Activated naive CD4-positive, alpha-beta T cell treated with anti-CD3 and anti-CD28 coated beads for 36 hours (primary cell): ENCODE results near the gene AGPAT3. TPM values are rescaled to one million over a fixed set of nuclear protein-coding genes. Genes with fewer than 3 reads are reported as not detected.
"Not testable (repeated sequence)": the region's sequence is repeated elsewhere in the genome, so short reads cannot be mapped to it uniquely, and the experiment has no call there.

Experiments used
- CTCF ChIA-PET: fragments of 350-600 bp; sonication (Branson Sonifier 250); formaldehyde crosslinking; loops from one replicate; lab custom pipeline; 2021; ENCODE audit warnings: antibody characterized with exemption; lab: Charles Lee
- DNase-seq: peaks from one replicate; pipeline ENCODE4 v3.0.0-alpha.2; 2020
- H3K27ac Mint-ChIP-seq: one replicate; pipeline ENCODE4 v1.8.0; 2021; ENCODE audit warnings: mild to moderate bottlenecking, mixed read lengths
- H3K27me3 Mint-ChIP-seq: one replicate; pipeline ENCODE4 v1.8.0; 2021; ENCODE audit warnings: low read depth, mixed read lengths
- H3K36me3 Mint-ChIP-seq: one replicate; pipeline ENCODE4 v1.8.0; 2021; ENCODE audit warnings: low read depth, mixed read lengths
- H3K4me1 Mint-ChIP-seq: one replicate; pipeline ENCODE4 v1.8.0; 2021; ENCODE audit warnings: low read depth, mixed read lengths
- H3K4me3 Mint-ChIP-seq: one replicate; pipeline ENCODE4 v1.8.0; 2021; ENCODE audit warnings: mild to moderate bottlenecking, moderate library complexity, mixed read lengths
- H3K9me3 Mint-ChIP-seq: one replicate; pipeline ENCODE4 v1.8.0; 2021; ENCODE audit warnings: mixed read lengths
- intact Hi-C: fragments of 100-400 bp; cut with micrococcal nuclease; formaldehyde crosslinking; loops from one replicate; pipeline ENCODE4 v1.15.1; 2023
- total RNA-seq, 2 experiments: library from RNA; stranded (reverse); gene quantifications; one replicate each; pipeline ENCODE4 v1.2.3, GENCODE V29; 2021

Gene AGPAT3
- total RNA-seq, 2 experiments from 2014 or later: 57.9 to 64.1 TPM

DNA sequence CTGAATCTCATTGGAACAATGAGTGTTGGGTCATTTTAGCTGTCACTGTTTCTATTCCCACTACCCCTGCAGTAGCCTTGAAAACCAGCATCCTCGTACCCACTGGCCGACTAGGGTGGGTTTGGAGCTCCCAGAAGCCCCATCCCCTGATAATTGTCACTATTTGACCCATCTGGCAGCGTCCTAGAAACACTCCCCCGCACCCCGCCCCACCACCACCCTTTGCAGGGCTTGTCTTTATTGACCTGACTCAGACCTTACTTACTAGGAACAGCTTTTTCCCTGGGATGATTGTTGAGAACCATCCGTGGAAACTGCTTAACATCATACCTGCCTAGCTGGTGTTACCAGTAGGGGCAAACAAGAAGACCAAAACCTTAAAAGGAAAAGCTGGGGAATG, 28.4 kb upstream of the AGPAT3 start:
- Mint-ChIP-seq H3K4me1 (no peaks in the 10 kb centered on the region), H3K27me3 (peaks cover 34% of the 10 kb centered on the region), H3K9me3 (no peaks in the 10 kb centered on the region), H3K4me3 (no peak overlapping the region), H3K36me3 (no peaks in the 10 kb centered on the region), H3K27ac (no peak overlapping the region)
- DNase-seq: no peak
- intact Hi-C loops: no loop called here
- CTCF ChIA-PET: interaction anchor here (1.0 kb wide), 1 partner anchor 10 kb away, joined by 3 read pairs; no protein-coding TSS in a partner anchor

DNA sequence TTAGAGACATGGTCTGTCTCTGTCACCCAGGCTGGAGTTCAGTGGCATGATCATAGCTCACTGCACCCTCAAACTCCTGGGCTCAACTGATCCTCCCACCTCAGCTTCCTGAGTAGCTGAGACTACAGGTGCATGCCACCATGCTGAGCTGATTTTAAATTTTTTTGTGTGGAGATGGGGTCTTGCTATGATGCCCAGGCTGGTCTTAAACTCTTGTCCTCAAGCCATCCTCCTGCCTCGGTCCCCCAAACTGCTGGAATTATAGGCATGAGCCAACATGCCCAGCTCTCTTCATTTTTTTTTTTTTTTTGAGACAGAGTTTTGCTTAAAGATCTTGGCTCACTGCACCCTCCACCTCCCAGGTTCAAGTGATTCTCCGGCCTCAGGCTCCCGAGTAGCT, 24.8 kb upstream of the AGPAT3 start:
- Mint-ChIP-seq H3K4me3 (no peak overlapping the region), H3K36me3 (no peaks in the 10 kb centered on the region), H3K27ac (no peak overlapping the region), H3K27me3 (peaks cover 19% of the 10 kb centered on the region), H3K4me1 (peaks cover 11% of the 10 kb centered on the region), H3K9me3 (no peaks in the 10 kb centered on the region)
- CTCF ChIA-PET: no interaction called here
- DNase-seq: no peak
- intact Hi-C loops: no loop called here

DNA sequence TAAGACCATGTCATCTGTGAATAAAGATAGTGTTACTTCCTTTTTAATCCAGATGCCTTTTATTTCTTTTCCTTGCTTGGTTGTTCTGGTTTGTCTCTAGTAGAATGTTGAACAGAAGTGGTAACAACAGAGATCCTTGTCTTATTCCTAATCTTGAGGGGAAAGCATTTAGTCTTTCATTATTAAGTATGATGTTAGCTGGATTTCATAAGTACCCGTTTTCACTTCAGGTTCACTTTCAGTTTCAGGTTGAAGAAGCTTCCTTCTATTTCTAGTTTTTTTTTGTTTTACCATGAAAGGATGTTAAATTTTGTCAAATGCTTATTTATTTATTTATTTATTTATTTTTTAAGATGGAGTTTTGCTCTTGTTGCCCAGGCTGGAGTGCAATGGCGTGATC, 22.3 kb upstream of the AGPAT3 start:
- Mint-ChIP-seq H3K4me3 (peak overlapping the region; percentile 23), H3K9me3 (no peaks in the 10 kb centered on the region), H3K27ac (peak overlapping the region; percentile 68), H3K27me3 (no peaks in the 10 kb centered on the region), H3K4me1 (peaks cover 11% of the 10 kb centered on the region), H3K36me3 (no peaks in the 10 kb centered on the region)
- CTCF ChIA-PET: interaction anchor here (0.6 to 1.8 kb wide), 4 partner anchors 34 to 136 kb away, joined by 3 to 8 read pairs (median 4); no protein-coding TSS in a partner anchor
- DNase-seq: no peak
- intact Hi-C loops: no loop called here

DNA sequence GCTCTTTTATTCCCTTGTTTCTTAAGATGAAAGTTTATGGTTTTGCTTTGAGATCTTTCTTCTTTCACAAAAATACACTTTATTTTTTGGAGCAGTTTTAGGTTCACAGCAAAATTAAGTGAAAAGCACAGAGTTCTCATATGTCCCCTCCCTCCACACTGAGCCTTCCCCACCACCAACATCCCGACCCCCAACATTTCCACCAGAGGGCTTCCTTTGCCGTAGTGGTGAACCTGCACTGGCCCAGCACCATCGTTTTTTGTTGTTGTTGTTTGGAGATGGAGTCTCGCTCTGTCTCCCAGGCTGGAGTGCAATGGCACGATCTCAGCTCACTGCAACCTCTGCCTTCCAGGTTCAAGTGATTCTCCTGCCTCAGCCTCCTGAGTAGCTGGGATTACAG, 20.1 kb upstream of the AGPAT3 start:
- DNase-seq, intact Hi-C loops, H3K4me3 Mint-ChIP-seq, H3K36me3 Mint-ChIP-seq, CTCF ChIA-PET, H3K27me3 Mint-ChIP-seq, H3K9me3 Mint-ChIP-seq, H3K27ac Mint-ChIP-seq: not testable (repeated sequence)
- H3K4me1 Mint-ChIP-seq: peaks cover 11% of the 10 kb centered on the region

DNA sequence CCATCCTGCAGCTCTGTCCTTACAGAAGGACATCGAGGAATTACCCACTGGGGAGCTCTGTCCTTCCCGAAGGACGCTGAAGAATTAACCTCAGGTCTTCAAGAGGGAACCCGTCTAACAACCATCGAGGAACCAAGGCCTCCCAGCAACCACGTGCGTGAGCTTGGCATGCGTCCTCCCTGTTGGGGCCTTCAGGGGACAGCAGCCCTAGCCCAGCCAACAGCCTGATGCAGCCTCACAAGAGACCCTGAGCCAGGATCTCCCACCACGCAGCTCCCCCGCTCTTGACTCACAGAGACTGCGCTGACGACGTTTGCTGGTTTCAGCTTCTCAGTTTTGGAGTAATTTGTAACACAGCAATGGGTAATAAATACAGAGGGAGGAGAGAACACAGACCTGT, 19.6 kb upstream of the AGPAT3 start:
- H3K9me3 Mint-ChIP-seq: no peaks in the 10 kb centered on the region
- H3K36me3 Mint-ChIP-seq: no peaks in the 10 kb centered on the region
- H3K27ac Mint-ChIP-seq: no peak overlapping the region

DNA sequence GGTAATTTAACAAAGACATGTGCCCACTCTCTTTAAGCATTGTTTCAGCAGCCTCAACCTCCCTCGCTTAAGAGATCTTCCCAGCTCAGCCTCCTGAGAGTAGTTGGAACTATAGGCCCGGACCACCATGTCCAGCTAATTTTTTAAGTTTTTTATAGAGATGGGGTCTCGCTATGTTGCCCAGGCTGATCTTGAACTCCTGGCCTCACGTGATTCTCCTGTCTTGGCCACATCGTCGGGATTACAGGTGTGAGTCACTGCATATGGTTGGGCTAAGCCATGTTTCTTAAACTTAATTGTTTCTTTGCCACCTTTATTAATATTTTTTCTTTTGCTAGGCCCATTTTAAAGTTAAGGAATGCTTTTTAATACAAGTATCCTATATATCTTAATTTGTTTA, 18.6 kb upstream of the AGPAT3 start:
- no peak for DNase-seq
- peaks cover 11% of the 10 kb centered on the region for H3K4me1 Mint-ChIP-seq
- no peaks in the 10 kb centered on the region for H3K9me3 Mint-ChIP-seq
- no peak overlapping the region for H3K27ac Mint-ChIP-seq
- H3K27me3 Mint-ChIP-seq: no peaks in the 10 kb centered on the region
- no peaks in the 10 kb centered on the region for H3K36me3 Mint-ChIP-seq
- CTCF ChIA-PET: interaction anchor here (1.0 kb wide), 1 partner anchor 10 kb away, joined by 3 read pairs; no protein-coding TSS in a partner anchor
- intact Hi-C loops: no loop called here
- H3K4me3 Mint-ChIP-seq: no peak overlapping the region

More for the DNA sequence above, 19.6 kb upstream of the AGPAT3 start:
- H3K4me3 Mint-ChIP-seq: no peak overlapping the region
- H3K27me3 Mint-ChIP-seq: no peaks in the 10 kb centered on the region
- no peak for DNase-seq
- CTCF ChIA-PET: no interaction called here
- peaks cover 11% of the 10 kb centered on the region for H3K4me1 Mint-ChIP-seq
- intact Hi-C loops: no loop called here

DNA sequence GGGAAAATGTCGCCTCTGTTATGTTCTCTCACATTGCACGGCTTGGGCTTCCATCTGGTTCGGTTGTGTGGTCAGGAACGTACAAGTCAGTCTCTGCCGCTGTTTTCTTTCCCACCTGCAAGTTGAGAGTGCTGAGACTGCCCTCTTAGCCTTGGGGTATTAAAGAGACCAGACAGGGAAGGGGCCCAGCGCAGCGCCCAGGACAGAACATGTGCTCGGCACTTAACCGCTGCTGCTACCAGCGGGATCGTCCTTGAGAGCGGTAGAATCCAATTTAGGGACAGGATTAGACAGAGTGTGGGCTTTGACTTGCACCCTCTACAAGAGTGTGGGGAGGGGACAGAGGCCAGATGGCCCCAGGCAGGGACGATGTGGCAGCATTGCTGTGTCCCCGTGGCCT, 17.7 kb upstream of the AGPAT3 start:
- Mint-ChIP-seq H3K36me3 (no peaks in the 10 kb centered on the region), H3K27ac (no peak overlapping the region), H3K27me3 (no peaks in the 10 kb centered on the region), H3K4me1 (peaks cover 11% of the 10 kb centered on the region), H3K9me3 (no peaks in the 10 kb centered on the region), H3K4me3 (no peak overlapping the region)
- CTCF ChIA-PET: interaction anchor here (1.0 kb wide), 1 partner anchor 10 kb away, joined by 3 read pairs; no protein-coding TSS in a partner anchor
- intact Hi-C loops: no loop called here
- DNase-seq: no peak

DNA sequence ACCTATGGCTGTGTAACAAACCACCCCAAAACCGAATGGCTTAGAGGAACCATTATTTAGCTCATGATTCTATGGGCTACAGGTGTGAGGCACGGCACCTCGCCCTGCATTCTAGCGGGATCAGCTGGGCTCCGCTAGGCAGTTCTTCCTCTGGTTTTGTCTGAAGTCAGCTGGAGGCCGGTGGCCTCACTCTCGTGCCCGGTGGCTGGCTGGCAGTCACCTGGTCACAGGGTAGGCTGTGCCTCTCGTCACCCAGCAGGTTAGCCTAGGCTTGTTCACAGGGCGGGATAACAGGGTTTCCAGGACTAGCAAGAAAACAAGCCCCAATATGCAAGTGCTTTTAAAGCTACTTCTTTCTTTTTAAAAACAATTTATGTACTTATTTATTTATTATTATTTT, 16.3 kb upstream of the AGPAT3 start:
- no peak for DNase-seq
- intact Hi-C loops: no loop called here
- CTCF ChIA-PET: interaction anchor here (0.6 to 0.7 kb wide), 2 partner anchors 39 to 126 kb away, joined by 3 read pairs; no protein-coding TSS in a partner anchor
- Mint-ChIP-seq H3K4me3 (no peak overlapping the region), H3K9me3 (no peaks in the 10 kb centered on the region), H3K36me3 (no peaks in the 10 kb centered on the region), H3K27me3 (peaks cover 5% of the 10 kb centered on the region), H3K4me1 (peaks cover 2% of the 10 kb centered on the region), H3K27ac (no peak overlapping the region)

DNA sequence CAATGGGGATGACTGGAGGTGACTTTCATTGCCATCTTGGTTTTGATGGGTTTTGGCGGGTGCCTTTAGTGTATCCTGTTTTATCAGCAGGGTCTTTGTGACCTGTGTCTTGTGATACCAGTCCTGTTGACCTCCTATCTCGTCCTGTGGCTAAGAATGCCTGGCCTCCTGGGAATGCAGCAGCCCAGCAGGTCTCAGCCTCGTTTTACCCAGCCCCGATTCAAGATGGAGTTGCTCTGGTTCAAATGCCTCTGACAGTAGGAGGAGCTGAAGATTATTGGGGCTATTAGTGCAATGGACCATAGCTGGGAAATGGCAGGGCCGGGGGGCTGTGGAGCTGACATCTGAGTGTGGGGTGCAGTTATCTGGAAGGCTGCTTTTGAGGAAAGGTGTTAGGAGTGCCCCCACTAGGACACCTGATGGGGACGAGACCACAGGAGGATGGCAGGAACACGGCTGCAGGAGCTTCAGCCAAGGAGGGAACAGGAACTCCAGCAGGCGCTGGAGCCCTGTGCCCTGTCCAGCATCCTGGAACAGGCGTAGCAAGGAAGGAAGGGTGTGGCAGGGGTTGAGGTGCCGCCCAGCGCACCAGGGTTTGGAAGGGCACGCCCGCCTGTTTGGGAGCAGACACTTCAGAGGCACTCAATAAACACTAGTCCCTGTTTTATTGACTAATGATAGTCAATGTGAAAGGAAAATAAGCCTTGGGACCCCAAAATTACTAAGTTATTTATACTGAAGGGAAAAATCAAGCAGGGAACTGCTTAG, 15.3 kb upstream of the AGPAT3 start:
- CTCF ChIA-PET: interaction anchor here (0.8 kb wide), 1 partner anchor 24 kb away, joined by 3 read pairs; no protein-coding TSS in a partner anchor
- no peaks in the 10 kb centered on the region for H3K36me3 Mint-ChIP-seq

DNA sequence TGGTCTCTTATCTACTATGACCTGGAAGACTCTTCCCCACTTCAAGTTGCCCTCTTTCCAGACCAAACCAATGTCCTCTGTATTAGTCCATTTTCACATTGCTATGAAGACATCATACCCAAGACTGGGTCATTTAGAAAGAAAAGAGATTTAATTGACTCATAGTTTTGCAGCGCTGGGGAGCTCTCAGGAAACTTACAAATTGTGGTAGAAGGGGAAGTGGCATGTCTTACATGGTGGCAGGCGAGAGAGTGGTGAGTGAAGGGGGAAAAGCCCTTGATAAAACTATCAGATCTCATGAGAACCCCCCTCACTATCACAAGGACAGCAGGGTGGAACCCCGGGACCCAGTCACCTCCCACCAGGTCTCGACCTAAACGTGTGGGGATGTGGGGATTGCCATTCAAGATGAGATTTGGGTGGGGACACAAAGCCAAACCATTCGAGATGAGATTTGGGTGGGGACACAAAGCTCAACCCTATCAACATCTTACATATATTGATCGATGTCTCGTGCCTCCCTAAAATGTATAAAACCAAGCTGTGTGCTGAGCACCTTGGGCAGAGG, 14.2 kb upstream of the AGPAT3 start:
- peaks cover 10% of the 10 kb centered on the region for H3K27me3 Mint-ChIP-seq
- CTCF ChIA-PET: interaction anchor here (0.8 kb wide), 1 partner anchor 25 kb away, joined by 3 read pairs; no protein-coding TSS in a partner anchor
- no peak for DNase-seq
- intact Hi-C loops: no loop called here
- H3K4me1 Mint-ChIP-seq: peaks cover 17% of the 10 kb centered on the region
- no peaks in the 10 kb centered on the region for H3K9me3 Mint-ChIP-seq
- H3K36me3 Mint-ChIP-seq: no peaks in the 10 kb centered on the region
- no peak overlapping the region for H3K4me3 Mint-ChIP-seq
- no peak overlapping the region for H3K27ac Mint-ChIP-seq

More for the DNA sequence above, 15.3 kb upstream of the AGPAT3 start:
- Mint-ChIP-seq H3K9me3 (no peaks in the 10 kb centered on the region), H3K27me3 (peaks cover 7% of the 10 kb centered on the region), H3K4me3 (no peak overlapping the region), H3K27ac (no peak overlapping the region), H3K4me1 (peaks cover 6% of the 10 kb centered on the region)
- intact Hi-C loops: no loop called here
- no peak for DNase-seq

DNA sequence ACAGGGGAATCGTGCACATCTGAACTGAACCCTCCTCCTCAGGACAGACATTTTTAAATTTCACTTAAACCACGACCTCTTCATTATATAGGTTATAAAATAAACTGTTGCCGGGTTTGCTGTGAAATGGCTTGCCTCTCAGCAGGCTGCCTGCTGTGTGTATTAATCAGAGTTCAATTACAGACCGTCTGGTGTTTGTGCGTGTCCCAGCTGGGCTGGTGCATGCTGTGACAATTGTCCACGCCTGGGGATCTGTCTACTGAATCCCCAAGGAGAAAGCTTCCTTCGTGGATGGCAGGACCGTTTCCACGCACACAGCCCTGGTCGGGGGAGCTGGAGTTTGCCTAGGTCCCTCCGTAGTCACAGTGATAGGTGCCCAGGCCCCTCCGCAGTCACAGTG, 13.4 kb upstream of the AGPAT3 start:
- Mint-ChIP-seq H3K36me3 (no peaks in the 10 kb centered on the region), H3K9me3 (no peaks in the 10 kb centered on the region), H3K4me1 (peaks cover 20% of the 10 kb centered on the region), H3K27me3 (peaks cover 10% of the 10 kb centered on the region), H3K27ac (no peak overlapping the region), H3K4me3 (no peak overlapping the region)
- CTCF ChIA-PET: no interaction called here
- DNase-seq: no peak
- intact Hi-C loops: no loop called here

DNA sequence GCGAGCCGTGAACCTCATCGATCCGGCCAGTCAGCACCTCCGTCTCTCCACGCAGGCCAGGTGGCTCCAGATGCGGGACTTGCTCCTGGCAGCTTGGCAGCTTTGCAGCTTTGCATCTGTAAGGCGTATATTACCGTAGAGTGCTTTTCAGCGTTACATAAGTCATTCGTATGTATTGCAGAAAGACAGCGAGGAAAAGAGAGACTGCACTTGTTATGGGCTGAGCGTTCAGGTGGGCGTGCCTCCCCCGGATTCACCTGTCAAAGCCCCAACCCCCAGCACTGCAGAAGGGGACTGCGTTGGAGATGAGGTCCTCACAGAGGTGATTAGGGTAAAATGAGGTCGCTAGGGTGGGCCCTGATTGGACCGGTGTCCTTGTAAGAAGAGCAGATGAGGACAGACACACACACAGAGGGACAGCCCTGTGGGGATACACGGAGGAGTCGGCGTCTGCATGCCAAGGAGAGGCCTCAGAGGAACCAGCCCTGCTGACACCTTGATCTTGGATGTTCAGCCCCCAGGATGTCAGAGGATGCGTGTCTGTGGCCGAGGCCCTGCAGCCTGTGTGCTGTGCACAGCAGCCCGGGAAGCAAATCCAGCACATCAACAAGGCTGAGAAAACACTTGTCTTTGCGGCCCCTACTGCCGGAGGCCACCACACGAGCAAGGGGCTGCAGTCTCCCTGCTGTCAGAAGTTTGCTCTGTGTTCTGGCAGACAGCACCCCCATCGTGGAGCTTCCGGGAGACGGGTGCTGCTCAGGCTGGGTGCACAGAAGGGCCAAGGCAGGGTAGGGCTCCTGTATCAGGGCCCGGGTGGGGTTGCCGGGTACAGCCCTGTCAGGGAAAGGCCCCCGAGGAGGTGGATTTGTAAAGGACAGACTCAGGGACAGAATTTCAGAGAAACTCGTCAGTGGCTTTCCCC, 10.9 kb upstream of the AGPAT3 start:
- H3K27me3 Mint-ChIP-seq: peaks cover 10% of the 10 kb centered on the region
- no peak overlapping the region for H3K4me3 Mint-ChIP-seq
- intact Hi-C loops: no loop called here
- peaks cover 20% of the 10 kb centered on the region for H3K4me1 Mint-ChIP-seq
- H3K9me3 Mint-ChIP-seq: no peaks in the 10 kb centered on the region
- CTCF ChIA-PET: no interaction called here
- no peaks in the 10 kb centered on the region for H3K36me3 Mint-ChIP-seq
- H3K27ac Mint-ChIP-seq: no peak overlapping the region
- no peak for DNase-seq
